GM19238 (cell line): ENCODE measurements around the gene GAS1.

Experiments used
- DNase-seq: peaks from one replicate; pipeline ENCODE4 v3.0.0; 2011; ENCODE audit warnings: low spot score; ENCODE audit not compliant: insufficient read length

GAS1 gene, protein sequence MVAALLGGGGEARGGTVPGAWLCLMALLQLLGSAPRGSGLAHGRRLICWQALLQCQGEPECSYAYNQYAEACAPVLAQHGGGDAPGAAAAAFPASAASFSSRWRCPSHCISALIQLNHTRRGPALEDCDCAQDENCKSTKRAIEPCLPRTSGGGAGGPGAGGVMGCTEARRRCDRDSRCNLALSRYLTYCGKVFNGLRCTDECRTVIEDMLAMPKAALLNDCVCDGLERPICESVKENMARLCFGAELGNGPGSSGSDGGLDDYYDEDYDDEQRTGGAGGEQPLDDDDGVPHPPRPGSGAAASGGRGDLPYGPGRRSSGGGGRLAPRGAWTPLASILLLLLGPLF

DNA sequence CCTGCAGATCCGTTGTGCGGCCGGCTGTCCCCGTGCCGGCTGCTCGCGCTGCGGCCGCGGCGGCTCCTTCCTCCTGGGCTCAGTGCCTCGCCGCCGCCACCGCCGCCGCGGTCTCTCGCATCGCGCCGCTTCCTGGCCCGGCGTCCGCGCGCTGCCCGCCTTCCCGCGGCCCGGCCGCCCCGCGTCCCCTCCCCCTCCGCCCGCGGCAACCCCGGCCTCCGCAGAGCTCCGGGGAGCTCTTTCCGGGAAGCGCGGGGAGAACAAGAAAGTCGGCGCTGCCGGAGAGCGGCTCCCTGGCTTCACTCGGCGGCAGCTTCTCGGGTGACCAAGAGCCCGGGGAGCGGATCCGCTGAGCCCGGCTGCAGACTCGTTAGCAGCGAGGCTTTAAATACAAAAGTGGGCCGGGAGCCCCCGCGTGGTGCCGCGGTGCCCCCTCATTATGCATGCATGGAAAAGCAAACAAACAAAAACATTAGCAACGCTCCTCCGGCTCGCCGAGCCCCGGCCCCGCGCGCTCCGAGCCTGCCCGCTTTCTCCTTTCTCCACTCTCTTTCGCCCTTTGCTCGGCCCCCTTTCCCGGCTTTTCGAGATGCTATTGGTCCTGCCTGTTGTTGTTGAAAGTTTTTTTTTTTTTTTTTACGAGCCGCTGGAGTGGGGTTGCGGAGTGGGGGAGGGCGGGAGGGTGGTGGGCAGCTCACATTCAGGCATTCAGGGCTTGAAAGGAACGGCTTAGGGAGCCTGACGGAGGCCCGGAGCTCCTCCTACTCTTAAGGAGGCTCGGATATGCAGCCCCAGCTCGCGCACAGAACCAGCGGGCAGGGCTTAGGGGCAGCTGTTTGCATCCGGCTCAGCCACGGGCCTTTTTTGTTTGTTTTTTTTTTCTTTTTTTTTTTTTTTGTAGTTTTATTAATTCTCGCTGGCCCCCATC is at the start of gene GAS1:
Gene GAS1 (minus strand): TSS at position 361 of the 928 bp plus-strand sequence. CDS start 727 bp downstream, outside the sequence.
- DNase-seq: peak; percentile 46

DNA sequence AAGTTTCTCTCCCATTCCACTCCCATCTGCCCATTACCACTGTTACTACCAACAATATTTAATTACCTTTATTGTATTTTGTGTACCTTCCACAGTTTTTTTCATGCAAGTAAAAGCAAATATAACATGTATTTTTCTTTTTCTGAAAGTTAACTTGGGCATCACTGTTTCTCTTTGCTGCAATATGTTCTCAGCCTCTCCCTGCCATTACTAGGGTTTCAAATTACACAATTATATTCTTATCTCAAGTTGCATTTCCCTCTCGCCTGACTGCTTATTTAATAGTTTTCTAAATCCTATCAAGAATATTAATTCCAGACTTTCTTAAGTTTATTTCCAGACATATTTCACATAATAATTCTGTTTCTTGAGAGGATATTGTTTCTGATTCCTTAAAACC is 46.9 kb upstream of the GAS1 start:
- no peak for DNase-seq

DNA sequence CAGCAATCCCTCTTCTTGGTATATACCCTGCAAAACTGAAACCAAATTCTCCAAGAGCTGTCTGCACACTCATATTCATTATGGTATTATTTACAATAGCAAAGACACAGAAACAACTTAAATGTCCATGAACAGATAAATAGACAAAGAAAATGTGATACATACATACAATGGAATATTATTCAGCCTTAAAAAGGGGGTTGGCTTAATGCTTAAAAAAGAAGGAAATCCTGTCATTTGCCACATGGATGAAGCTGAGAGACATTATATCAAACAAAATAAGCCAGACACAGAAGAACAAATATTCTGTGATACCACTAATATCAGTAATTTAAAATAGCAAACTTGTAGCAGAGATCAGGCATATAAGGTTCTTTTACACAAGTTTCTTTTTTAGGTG is 46.5 kb upstream of the GAS1 start:
- no peak for DNase-seq

DNA sequence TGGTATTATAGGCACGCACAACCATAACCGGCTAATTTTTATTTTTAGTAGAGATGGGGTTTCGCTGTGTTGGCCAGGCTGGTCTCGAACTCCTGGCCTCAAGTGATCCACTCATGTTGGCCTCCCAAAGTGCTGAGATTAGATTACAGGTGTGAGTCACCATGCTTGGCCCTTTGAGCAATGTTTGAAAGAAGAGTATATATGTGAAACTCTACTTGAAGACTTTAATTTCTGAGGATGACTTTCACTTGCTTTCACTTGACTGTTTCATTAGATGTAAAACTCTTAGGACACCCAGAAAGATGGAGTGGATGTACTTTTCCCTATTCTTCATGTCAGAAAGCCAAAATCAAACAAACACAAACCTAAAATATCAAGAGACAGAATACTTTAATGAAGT is 43.8 kb upstream of the GAS1 start:
- DNase-seq: no peak

DNA sequence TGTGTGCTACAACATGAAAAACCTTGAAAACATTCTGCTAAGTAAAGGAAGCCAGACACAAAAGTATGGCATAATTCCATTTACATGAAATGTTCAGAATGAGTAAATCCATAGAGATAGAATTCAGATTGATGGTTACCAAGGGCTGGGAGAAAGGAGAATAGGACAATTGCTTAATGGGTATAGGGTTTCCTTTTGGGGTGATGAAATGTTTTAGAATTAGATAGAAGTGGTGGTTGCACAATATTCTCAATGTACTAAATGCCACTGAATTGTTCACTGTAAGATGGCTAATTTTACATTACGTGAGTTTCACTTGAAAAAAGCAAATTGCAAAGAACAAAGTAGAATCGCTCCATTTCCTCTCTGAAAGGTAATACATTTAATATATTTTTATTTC is 43.0 kb upstream of the GAS1 start:
- no peak for DNase-seq

DNA sequence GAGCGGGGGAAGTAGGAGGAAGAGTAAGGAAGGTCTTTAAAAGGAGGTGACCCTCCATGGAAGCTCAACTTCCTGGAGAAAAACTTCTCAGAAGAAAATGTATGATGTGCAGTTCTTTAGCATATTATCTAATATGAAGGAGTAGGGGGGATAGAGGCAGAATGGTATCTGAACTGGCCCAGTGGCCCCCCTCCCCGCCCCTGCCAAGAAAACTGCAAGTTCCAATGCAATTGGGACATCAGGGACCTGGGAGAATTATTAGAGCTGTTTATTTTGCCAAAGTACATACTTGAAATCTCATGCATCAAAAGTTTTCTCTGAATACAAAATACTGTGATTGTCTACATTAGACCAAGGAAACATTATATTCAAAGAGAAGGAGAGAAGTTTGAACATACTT is 40.6 kb upstream of the GAS1 start:
- no peak for DNase-seq

DNA sequence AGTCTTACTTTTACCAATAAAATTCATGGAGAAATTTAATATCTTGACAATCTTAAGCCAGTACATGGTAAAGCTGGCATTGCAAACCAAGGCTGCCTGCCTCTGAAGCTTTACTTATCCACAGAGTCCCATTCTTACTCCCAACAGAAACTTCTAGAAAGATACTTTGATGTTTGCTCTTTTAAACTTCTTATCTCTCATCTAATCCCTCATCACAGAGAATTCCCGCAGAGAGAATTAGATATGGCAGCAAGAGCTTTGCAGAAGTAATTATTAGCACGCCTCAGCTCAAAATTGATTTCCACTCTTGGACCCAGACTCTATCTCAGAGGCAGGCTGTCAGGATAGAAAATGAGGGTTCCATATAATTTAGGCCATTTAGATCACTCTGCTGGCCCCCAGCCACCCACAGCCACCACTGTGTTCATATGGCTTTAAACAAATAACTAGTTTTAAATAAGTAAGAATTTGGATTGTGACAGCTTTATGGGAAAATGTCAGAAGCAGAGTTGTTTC is 37.9 kb upstream of the GAS1 start:
- no peak for DNase-seq

DNA sequence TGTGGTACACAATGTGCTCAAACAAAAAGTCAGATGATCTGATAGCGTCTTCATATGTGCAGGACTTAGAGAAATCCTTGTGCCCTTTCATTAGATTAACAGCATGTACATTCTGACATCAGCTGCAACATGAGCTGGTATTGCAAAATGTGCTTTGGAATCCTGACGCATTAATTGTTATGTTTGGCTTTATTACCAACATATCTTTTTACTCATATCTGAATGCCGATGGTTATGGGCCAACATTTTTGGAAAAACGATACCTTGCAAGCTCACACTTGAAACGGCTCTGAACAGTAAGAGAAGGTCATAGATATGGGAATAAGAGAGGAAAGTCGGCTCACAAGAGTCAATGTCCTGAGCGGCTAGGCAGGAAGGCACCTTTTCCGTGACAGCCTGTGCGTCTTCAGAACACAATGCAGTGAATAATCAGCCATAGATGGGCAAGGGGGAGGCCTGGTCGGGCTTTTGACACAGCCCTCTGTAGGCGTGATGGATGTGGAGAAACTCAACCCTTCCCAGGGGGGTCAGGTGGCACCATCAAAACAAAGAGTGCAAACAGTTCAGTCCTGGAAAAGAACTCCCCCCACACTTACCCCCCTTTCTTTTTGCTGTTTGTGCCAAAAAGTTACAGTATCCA is 36.4 kb upstream of the GAS1 start:
- no peak for DNase-seq

DNA sequence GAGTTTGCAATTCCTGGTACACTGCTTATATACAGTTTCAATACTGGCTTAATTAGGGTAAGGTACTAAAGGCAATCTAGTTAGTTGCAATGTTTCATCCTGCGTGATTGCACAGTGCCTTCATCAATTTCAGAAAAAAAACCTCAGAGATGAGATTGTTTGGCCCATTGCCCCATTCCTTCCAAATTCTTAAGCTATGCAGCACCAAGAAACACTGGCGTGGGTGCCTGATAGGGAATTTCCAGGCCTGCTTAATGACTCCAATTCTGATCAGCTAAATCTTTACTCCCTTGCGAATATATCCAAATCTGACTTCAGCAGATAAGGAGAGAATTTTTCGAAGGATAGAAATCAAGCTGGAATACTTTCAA is 35.9 kb upstream of the GAS1 start:
- no peak for DNase-seq

DNA sequence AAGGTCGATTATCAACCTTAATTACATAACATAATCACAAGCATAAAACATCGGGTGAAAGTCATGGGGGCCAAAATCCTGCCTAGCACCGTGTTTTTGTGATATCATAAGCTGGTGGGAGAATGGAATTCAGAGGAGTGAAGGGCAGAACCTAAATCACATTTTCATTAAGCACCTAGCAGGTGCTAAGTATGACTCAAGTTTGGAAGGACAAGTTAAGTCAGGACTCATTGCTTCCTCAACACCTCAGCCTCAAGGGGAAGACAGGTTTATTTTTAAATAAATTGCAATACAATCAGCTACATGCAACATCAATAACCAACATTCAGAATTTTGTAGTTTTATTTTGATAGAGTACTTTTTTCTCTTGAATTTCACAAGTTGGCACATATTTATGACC is 33.5 kb upstream of the GAS1 start:
- DNase-seq: no peak

DNA sequence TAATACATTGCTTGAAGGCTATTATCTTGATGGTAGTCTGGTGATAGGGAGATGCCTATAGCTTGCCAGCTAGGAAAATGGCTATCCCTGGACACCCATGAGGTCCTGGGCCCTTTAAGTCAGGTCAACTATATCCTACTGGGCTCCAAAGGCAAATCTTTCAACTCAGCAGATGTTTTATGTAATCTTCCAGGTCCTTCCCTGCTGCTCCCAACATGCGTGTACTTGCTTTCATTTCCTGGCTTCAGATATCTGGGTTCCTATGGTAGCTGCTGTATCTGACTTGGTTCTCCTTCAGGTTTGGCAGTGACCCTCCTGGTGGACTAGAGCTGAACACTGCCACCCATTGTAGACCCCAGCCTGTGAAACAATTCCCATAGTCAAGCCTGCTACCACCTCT is 32.4 kb upstream of the GAS1 start:
- DNase-seq: no peak

DNA sequence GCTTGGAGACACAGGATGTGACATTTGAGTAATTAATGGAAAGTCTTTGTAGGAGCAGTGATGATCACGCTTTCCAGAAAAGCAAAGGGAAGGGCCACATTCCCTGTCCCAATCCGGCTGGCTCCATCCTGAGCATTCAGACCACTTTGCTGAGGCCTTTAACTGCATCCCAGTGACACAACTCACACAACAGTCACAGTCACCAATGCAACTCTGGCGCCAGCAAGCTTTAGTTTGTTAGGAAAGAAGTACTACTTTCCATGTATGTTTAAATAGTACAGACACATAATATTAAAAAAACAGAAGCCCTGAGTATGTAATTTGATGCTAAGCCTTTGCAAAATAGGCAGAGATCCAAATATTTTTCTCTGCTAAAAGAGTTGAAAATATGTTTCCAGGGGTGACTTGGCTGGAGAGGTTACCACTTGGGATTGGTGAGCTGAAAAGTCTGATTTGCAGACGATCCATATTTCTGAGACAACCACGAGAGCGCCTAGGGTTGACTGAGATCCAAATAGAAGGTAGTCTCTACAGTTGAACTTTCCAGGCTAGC is 31.7 kb upstream of the GAS1 start:
- DNase-seq: no peak

DNA sequence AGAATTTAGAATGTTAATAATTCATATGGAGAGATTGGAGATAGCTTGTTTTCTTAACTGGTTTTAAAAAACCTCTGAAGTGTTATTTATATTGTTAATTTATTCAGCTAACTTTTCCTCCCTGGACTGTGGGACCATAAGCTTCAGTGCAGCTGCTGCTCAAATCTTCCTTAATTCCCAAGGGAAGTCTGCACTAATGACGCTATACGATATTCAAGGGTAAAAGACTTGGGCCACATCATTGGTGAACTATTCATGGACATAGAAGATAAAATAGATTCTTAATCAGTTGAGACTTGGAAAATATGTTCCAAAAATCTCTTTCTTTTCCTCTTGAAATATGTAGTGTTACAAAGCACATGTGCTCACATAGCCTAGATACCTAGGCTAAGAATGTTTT is 31.1 kb upstream of the GAS1 start:
- no peak for DNase-seq

DNA sequence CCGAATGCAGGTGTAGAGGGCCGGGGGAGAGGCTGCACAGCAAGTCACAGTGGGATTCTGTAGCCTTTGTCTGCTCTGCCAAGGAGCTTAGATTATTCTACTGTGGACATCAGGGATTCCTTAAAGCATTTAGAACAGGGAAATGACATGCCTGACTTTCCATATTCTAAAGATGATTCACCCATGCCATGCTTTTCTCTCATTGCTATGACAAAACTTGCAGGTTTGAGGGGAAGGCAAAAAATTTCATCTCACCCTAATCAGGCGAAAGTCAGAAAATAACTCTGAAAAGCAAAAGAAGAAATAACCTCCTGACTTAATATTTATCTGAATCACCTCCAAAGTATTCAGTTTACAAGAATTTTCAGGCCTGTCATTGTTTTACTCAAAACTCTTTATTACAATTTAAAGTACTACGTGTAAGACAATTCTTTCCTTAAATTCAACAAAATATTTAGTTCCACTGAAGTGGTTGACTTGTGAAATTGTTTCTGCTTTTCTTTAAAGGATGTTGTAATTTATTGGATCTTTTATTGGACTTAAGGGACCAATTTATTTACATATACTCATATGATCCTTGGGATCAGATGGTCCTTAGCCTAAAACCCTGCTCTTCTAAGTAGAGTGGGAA is 30.0 kb upstream of the GAS1 start:
- no peak for DNase-seq

DNA sequence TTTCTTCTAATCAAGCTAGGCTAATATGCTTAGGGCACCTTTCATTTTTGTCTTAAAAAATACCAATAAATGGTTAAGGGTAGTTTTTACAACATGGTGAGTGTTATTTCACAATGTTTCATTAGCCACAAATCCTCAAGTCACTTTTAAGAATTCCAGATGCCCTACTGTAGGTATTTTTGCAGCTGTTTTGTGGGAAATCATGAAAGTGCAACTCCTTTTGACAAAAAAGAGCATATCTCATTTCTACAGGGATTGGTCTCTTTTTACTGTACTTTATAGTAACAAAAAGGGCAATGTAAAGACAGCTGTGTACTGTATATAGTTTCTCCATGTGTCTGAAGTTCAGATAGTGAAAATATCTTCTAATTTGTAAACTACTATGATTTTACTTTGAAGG is 28.3 kb upstream of the GAS1 start:
- DNase-seq: no peak

DNA sequence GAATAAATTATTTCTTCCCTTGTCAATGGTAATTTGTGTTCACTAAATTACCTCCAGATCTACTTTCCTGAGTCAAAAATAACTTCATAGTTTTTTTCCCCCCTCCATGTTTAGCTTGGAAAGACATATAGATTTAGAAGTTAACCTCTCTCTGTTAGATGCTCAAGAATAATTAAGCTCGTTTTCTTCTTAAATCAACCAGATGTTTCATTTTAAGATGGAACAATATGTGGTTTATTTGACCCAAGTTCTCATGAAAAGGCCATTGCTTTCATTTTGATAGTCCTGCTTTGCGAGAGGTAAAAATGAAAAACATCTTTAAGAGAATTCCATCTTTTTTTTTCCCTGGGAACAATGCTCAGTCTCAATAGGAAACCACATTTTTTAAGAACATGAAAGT is 27.7 kb upstream of the GAS1 start:
- no peak for DNase-seq

DNA sequence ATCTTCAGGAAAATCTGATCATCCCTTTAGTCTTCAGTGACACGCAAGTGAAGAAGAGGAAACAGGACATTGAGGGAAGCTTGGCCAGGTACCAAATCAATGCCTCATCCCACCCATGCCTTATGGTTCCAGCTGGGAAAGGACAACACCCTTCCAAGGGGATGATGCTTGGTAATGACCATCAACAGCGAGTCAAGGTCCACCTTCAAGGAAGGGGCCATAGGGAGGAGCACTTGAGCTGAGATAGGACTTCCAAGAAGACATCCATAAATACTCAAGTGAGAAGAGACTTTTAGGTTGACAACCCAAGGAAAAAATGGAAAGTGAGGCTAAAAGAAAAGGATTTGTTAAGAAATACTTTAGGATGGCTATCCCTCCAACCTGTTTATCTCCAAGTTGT is 27.1 kb upstream of the GAS1 start:
- DNase-seq: no peak

DNA sequence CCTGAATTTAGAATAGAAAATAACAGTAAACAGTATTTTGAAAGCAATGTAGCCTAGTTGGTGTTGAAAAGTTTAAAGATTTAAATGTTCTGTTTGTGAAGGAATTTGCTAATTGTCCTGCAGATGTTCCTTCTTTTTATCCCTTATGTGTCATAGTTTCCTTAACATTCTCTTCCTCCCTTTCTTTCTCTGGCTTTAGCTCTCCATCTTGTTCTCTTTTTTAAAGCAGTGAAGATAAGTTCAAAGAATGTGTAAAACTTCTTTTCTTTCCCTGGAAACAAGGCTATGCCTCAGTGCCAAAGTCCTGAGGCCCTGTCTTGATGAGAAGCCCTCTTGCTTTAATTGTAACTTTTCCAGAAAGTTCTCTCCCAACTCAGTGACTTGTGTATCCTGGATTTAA is 24.4 kb upstream of the GAS1 start:
- DNase-seq: no peak

DNA sequence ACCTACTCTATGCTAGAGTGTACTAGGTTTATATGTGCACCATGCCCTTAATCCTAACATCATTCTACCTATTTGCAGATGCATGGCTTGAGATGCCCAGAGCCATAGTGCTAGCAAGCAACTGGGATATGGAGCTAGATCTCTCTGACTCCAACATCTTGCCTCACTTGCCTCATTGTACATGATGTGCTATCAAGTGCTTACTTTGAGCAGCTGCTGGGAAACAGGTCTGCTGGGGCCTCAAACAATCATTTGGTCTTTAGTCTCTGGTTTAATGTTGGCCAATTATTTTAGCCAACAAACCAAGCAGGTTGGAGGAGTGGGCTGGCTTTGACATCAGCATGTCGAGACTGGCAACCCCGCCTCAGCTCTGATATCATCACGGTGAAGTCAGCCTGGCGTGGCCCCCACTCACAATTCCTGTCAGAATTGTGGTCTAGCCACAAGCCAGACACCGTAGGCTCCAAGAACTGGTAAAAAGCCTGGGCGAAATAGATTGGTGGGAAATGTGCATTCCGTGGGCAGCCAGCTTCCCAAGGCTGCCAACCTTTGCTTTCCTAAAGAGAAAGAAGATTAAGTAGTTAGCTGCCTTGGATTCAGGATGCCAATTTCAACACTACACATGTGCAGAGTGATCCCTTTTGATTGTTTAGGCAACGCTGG is 21.1 kb upstream of the GAS1 start:
- DNase-seq: no peak

DNA sequence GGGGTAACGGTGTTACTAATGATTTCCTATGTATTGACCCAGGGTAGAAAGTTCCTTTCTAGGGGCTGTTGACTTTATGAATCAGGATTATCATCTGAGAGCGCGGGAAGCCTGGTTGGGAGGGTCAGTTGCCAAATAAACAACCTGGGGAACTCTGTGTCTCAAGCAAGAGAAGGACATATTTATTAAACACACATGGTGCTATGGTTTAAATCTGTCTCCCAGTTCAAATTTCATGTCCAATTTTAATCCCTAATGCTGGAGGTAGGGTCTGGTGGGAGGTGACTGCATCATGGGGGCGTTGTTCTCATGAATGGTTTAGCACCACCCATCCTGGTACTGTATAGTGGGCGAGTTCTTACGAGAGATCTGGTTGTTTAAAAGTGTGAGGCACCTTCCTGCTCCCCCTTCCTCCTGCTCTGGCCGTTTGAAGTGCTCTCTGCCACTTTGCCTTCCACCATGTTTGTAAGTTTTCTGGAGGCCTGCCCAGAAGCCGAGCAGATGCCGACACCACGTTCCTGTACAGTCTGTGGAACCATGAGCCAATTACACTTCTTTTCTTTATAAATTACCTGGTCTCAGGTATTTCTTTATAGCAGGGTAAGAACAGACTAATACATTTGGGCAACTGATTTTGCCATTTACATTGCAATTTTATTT is 19.7 kb upstream of the GAS1 start:
- DNase-seq: no peak
